ENCODE measurements around the gene FBXL19. TPM values are rescaled to one million over a fixed set of nuclear protein-coding genes. Genes with fewer than 3 reads are reported as not detected.

Gene FBXL19
- polyA plus RNA-seq, 1 donor (not counting 4 experiments of a cell fraction or from before 2014, with no cell fraction given), result 10.2 TPM

DNA sequence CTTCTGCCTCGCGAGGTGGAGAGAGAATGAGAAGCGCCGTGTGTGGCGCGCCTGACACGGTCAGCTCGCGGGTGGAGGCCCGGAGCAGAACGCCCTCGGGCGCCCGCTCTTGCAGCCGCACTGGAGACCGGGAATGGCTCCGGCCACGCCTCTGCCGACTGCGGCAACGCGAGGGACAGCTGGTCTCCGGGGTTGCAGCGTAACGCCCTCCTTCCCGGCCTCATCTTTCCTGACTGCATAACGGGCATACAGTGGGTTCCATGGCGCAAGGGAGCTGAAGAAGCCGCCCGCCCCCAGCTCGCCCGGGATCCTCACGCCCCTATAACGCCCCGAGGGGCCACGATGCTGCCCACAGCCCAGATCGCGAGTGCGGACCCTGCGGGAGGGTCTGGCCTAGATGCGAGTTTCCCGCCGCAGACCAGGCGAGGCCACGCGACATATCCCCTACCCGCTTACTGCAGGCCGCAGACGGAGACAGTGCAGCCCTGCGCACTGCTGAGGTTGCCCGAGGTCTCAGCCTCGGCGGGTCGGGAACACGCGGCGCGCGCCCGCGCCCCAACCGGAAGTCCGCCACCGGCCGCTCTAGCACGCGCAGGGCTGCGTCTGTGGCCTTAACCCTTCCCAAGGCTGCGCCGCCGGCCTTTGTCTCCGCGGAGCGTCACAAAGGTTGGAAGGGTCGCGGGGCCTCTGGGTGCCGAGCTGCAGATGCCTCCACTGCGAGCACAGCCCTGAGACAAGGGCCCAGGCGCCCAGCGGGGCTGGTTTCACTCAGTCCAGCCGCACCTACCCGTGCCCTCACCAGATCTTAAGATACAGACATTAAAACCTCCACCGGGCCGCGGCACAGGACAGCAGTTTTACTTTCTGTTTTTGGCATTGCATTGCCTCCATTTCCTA lies 48.3 kb upstream of the FBXL19 start:
- peak overlapping the region; percentile 93 for H3K9ac ChIP-seq (ENCODE audit: control insufficient read depth, extremely low read depth, insufficient read depth, low read length)
- H3K27me3 ChIP-seq (ENCODE audit: control insufficient read depth, extremely low read depth, insufficient read depth, low read length), result no peaks in the 10 kb centered on the region
- peak overlapping the region; percentile 82 for H2AFZ ChIP-seq (ENCODE audit: control insufficient read depth, low read length)
- H3K4me1 ChIP-seq (ENCODE audit: control insufficient read depth, extremely low read depth, insufficient read depth, low read length), result peaks cover 25% of the 10 kb centered on the region
- DNase-seq (ENCODE audit: low read depth, low spot score) (peak; percentile 32), FAIRE-seq (no peak)
- H3K27ac ChIP-seq (ENCODE audit: control insufficient read depth, insufficient read depth, low read length), result peak overlapping the region; percentile 83
- peak overlapping the region; percentile 78 for H3K4me2 ChIP-seq (ENCODE audit: control insufficient read depth, extremely low read depth, insufficient read depth, low read depth, low read length)
- no peaks in the 10 kb centered on the region for H3K9me3 ChIP-seq (ENCODE audit: control insufficient read depth, low read depth, low read length)
- peaks cover 0 to 2% of the 10 kb centered on the region in 2 experiments for H3K36me3 ChIP-seq (ENCODE audit: control insufficient read depth in 2 of 2, extremely low read depth in 1 of 2, insufficient read depth in 2 of 2, low read length in 2 of 2)
- H4K20me1 ChIP-seq (ENCODE audit: control insufficient read depth, extremely low read depth, insufficient read depth, low read length), result no peaks in the 10 kb centered on the region
- peaks cover 6% of the 10 kb centered on the region for H3K79me2 ChIP-seq (ENCODE audit: control insufficient read depth, insufficient read depth, low read length)
- dilution Hi-C loops (cut with MboI; ENCODE audit: extremely low pct_ligation_motif_present, low sequenced_read_pairs), result loop anchor here (25.0 kb wide), 1 partner anchor 88 kb away; the partner anchor contains the start of gene ZNF629
- TF ChIP-seq CTCF (optimal IDR thresholded peaks at IDR 0.05 in 1 of 3, IDR thresholded peaks at IDR 0.05 in 1 of 3, conservative IDR thresholded peaks at IDR 0.05 in 1 of 3; ENCODE audit: extremely low read depth in 1 of 3, insufficient read depth in 2 of 3, low read length in 3 of 3) (no peak), EZH2 (IDR thresholded peaks at IDR 0.05; ENCODE audit: low read length) (no peak)
- peak overlapping the region; percentile 74 to 87 (median 79) for H3K4me3 ChIP-seq (ENCODE audit: control insufficient read depth in 2 of 3, extremely low read depth in 1 of 3, insufficient read depth in 2 of 3, low read depth in 1 of 3, low read length in 3 of 3)
- H3K9me1 ChIP-seq (ENCODE audit: control insufficient read depth, extremely low read depth, insufficient read depth, low read length), result no peaks in the 10 kb centered on the region

DNA sequence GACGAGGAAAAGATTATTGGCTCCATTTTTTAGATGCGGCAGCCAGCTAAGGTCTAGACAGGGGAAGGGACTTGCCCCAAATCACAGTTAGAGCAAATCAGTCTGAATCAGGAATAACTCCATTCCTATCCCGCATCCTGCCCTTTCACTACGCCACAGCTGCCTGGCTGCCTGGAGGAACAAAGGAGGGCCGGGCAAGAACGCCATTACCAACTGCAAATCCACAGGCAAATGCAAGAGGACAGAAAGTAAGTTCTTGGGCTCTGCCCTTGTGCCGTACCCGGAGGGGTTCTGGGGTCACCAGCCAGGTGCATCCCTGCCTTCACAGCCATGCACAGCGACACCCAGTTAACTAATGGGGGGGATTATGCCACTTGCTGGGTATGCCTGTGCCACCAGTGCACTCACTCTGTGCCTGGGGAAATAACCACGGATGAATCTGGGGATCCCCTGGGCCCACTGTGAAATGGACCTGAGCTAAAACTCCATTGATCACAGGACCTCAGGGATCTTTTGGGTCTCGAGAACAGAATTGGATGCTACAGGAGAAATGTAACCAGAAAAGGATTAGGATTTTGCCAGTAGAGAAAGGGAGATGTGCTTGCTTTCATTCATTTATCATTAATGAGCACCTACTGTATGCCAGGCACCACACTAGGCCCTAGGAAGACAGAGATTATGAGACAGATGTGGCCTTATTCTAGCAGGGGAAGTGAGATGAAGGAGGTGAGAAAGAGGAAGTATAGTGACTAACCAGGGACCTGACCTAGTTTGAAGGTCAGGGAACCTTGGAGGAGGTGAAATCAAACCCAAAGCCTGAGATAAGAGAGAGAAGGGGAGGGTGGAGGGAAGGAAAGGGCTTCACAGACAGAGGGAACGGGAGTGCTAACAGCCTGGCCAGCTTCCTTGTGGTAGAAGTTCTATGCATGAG lies 47.2 kb upstream of the FBXL19 start:
- Histone ChIP-seq H3K27me3 (ENCODE audit: control insufficient read depth, extremely low read depth, insufficient read depth, low read length) (no peaks in the 10 kb centered on the region), H3K79me2 (ENCODE audit: control insufficient read depth, insufficient read depth, low read length) (peaks cover 6% of the 10 kb centered on the region), H4K20me1 (ENCODE audit: control insufficient read depth, extremely low read depth, insufficient read depth, low read length) (no peaks in the 10 kb centered on the region), H3K9ac (ENCODE audit: control insufficient read depth, extremely low read depth, insufficient read depth, low read length) (peak overlapping the region; percentile 93), H3K4me1 (ENCODE audit: control insufficient read depth, extremely low read depth, insufficient read depth, low read length) (peaks cover 25% of the 10 kb centered on the region), H3K9me3 (ENCODE audit: control insufficient read depth, low read depth, low read length) (no peaks in the 10 kb centered on the region), H3K36me3 (ENCODE audit: control insufficient read depth in 2 of 2, extremely low read depth in 1 of 2, insufficient read depth in 2 of 2, low read length in 2 of 2) (peaks cover 0 to 2% of the 10 kb centered on the region in 2 experiments), H3K27ac (ENCODE audit: control insufficient read depth, insufficient read depth, low read length) (peak overlapping the region; percentile 83), H3K4me2 (ENCODE audit: control insufficient read depth, extremely low read depth, insufficient read depth, low read depth, low read length) (peak overlapping the region; percentile 78), H3K9me1 (ENCODE audit: control insufficient read depth, extremely low read depth, insufficient read depth, low read length) (no peaks in the 10 kb centered on the region), H3K4me3 (ENCODE audit: control insufficient read depth in 2 of 3, extremely low read depth in 1 of 3, insufficient read depth in 2 of 3, low read depth in 1 of 3, low read length in 3 of 3) (peak overlapping the region; percentile 74 to 87 (median 79)), H2AFZ (ENCODE audit: control insufficient read depth, low read length) (peak overlapping the region; percentile 82)
- no peak for DNase-seq (ENCODE audit: low read depth, low spot score)
- FAIRE-seq, result no peak
- TF ChIP-seq EZH2 (IDR thresholded peaks at IDR 0.05; ENCODE audit: low read length) (no peak), CTCF (optimal IDR thresholded peaks at IDR 0.05 in 1 of 3, IDR thresholded peaks at IDR 0.05 in 1 of 3, conservative IDR thresholded peaks at IDR 0.05 in 1 of 3; ENCODE audit: extremely low read depth in 1 of 3, insufficient read depth in 2 of 3, low read length in 3 of 3) (no peak)
- dilution Hi-C loops (cut with MboI; ENCODE audit: extremely low pct_ligation_motif_present, low sequenced_read_pairs), result loop anchor here (25.0 kb wide), 1 partner anchor 89 kb away; the partner anchor contains the start of gene ZNF629
